GM23248 (cell line): ENCODE data around the gene IQCF5.

Experiments used
- EZH2 ChIP-seq: fragments of 200-600 bp; sonication (generic); IDR thresholded peaks from 2 replicates; pipeline ENCODE4 v1.6.1; 2018; ENCODE audit warnings: antibody characterized with exemption, mild to moderate bottlenecking; ENCODE audit not compliant: insufficient read depth, poor library complexity, severe bottlenecking
- EZH2phosphoT487 ChIP-seq: fragments of 200-600 bp; sonication (generic); IDR thresholded peaks from 2 replicates; pipeline ENCODE4 v1.6.1; 2018; ENCODE audit warnings: antibody characterized with exemption, moderate library complexity, mild to moderate bottlenecking, low read depth; ENCODE audit not compliant: insufficient read depth

GRCh38 chr3:51904034-51904823, 28.8 kb upstream of the IQCF5 start:
- TF ChIP-seq EZH2phosphoT487 (no peak), EZH2 (no peak)
